Heart left ventricle (tissue), 16 donors: ENCODE data around the gene LZTS3. TPM values are rescaled to one million over a fixed set of nuclear protein-coding genes. Genes with fewer than 3 reads are reported as not detected.
"Not testable (repeated sequence)": the region's sequence is repeated elsewhere in the genome, so short reads cannot be mapped to it uniquely, and the experiment has no call there.

Experiments
- ATAC-seq, 4 donors: fragments of 200-7000 bp; cut with Tn5 transposase; one replicate each; pipeline ENCODE4 v1.9.1; 2020 to 2022; ENCODE audit warnings: moderate library complexity in 4 of 4, mild to moderate bottlenecking in 3 of 4, moderate number of reproducible peaks in 1 of 4
- DNase-seq, 5 donors: peaks; one replicate each; pipeline ENCODE4 v3.0.0-alpha.2; 2020
- H3K27ac ChIP-seq, 12 donors: fragments of 200-600 bp; sonication (generic) in 4 of 12; one replicate each; pipeline versions ENCODE4 v1.5.0 to v1.8.0; 2016 to 2022; ENCODE audit warnings: mild to moderate bottlenecking in 2 of 12
- H3K27me3 ChIP-seq, 9 donors: fragments of 200-600 bp; sonication (generic) in 2 of 9; one replicate each; pipeline versions ENCODE4 v1.5.1 to v1.8.0; 2016 to 2022; ENCODE audit warnings: mild to moderate bottlenecking in 3 of 9
- H3K36me3 ChIP-seq, 9 donors: fragments of 200-600 bp; sonication (generic) in 2 of 9; one replicate each; pipeline versions ENCODE4 v1.5.0 to v1.8.0; 2018 to 2022; ENCODE audit warnings: mild to moderate bottlenecking in 2 of 9
- H3K4me1 ChIP-seq, 12 donors: fragments of 200-600 bp; sonication (generic) in 4 of 12; one replicate each; pipeline versions ENCODE4 v1.5.0 to v1.8.0; 2016 to 2022; ENCODE audit warnings: mild to moderate bottlenecking in 3 of 12
- H3K4me3 ChIP-seq, 12 donors: fragments of 200-600 bp; sonication (generic) in 4 of 12; one replicate each; pipeline versions ENCODE4 v1.5.0 to v1.8.0; 2017 to 2022; ENCODE audit warnings: mild to moderate bottlenecking in 9 of 12, moderate library complexity in 4 of 12
- H3K9me3 ChIP-seq, 12 donors: fragments of 200-600 bp; sonication (generic) in 4 of 12; one replicate each; pipeline versions ENCODE4 v1.5.0 to v1.8.0; 2016 to 2022; ENCODE audit warnings: mild to moderate bottlenecking in 1 of 12
- CTCF ChIP-seq, 12 donors: fragments of 200-600 bp; sonication (generic) in 4 of 12; IDR thresholded peaks; one replicate each; pipeline versions ENCODE4 v1.5.0 to v1.8.0; 2018 to 2022; ENCODE audit warnings: antibody characterized with exemption in 12 of 12, mild to moderate bottlenecking in 5 of 12
- POLR2A ChIP-seq, 2 donors: fragments of 450-650 bp; IDR thresholded peaks; one replicate each; pipeline ENCODE4 v1.6.1; 2017; ENCODE audit warnings: antibody characterized with exemption in 2 of 2, mild to moderate bottlenecking in 2 of 2, moderate library complexity in 2 of 2
- WGBS, 4 donors: extraction: QIAGEN DNeasy Blood & Tissue Kit in 2 of 4; methylation state at CpG; one replicate each; pipeline versions ENCODE4 v1.1.5 to v1.1.7; 2013 to 2018; 5-methylcytosine and 5-hydroxymethylcytosine counted together
- intact Hi-C, 10 donors: fragments of 100-400 bp; cut with DNase I; formaldehyde crosslinking; loops; one replicate each; pipeline versions ENCODE4 v1.11.1 to v1.14.2; 2022
- polyA plus RNA-seq, 2 donors: library from polyadenylated mRNA; stranded (reverse); fragments of 200-250 nt; gene quantifications; one replicate each; pipeline ENCODE4 v1.2.3, GENCODE V29; 2013
- total RNA-seq, 9 donors: library from RNA; depleted of rRNA in 2 of 9; stranded (reverse); fragments of >200 nt in 2 of 9; fragmentation: NEBNext Ultra II Directional in 3 of 9; extraction: Animal tissue kit (Norgen Biotek cat#: 25700) in 3 of 9; gene quantifications; one replicate each; pipeline versions ENCODE4 v1.1.0 to v1.2.4, GENCODE V29; 2016 to 2023
- donor health status: ischemic (EF 13 %, LVEDD 7.1; RV severe dilation, severe dysfunction).
- donor health status: healthy with polysubstance abuse.
- donor health status: DM: no; HTN: yes; CAD: no.
- donor health status: DM: no; HTN: no; CAD: no.
- donor health status: ischemic (EF 25% LVEDD 6.9; RV normal size, moderate dysfunction).
- donor health status: ischemic (EF 25% LVEDD 5.7; RV mildly dilated, moderate dysfunction).
- donor health status: healthy.
- donor health status: DM: yes; HTN: yes; CAD: no.
- donor health status: ischemic (EF 35%, LVEDD 5.7; RV mildly dilated, moderate dysfunction).
- donor health status: nonischemic (EF 11% LVEDD 7.7; RV severe dilation, severe dysfunction).
- donor health status: DM: yes; HTN: yes; CAD: no.
- donor health status: PGD.
- donor health status: ischemic (EF 29% LVEDD 5.4; RV normal size, mild dysfunction).
- donor health status: nonischemic (EF 23%, LVEDD 6.1; RV moderate dilation, normal function).

Gene LZTS3
- total and polyA plus RNA-seq, 11 donors, result 6.8 to 28.4 (median 13.1) TPM

GRCh38 chr20:3129094-3129493 lies 44.3 kb downstream of the LZTS3 start:
- Histone ChIP-seq H3K4me1 (peaks cover 0 to 15% (median 3%) of the 10 kb centered on the region in 12 donors), H3K36me3 (no peaks in the 10 kb centered on the region), H3K9me3 (no peaks in the 10 kb centered on the region), H3K4me3 (no peak overlapping the region), H3K27ac (no peak overlapping the region), H3K27me3 (no peaks in the 10 kb centered on the region)
- TF ChIP-seq POLR2A (IDR thresholded peaks at IDR 0.05), result no peak
- no peak for TF ChIP-seq CTCF (IDR thresholded peaks at IDR 0.05)
- DNase-seq, result no peak
- ATAC-seq, result peak in 1 of 4 donors; percentile 42
- intact Hi-C loops, result no loop called here
- 43 to 58% (median 52%) methylated on average over 4 of the region's 4 CpGs for WGBS, 4 donors

GRCh38 chr20:3128275-3128984 lies 44.9 kb downstream of the LZTS3 start:
- no peaks in the 10 kb centered on the region for H3K27me3 ChIP-seq
- no peak for DNase-seq
- intact Hi-C loops, result no loop called here
- no peaks in the 10 kb centered on the region for H3K36me3 ChIP-seq
- no peak for ATAC-seq
- H3K27ac ChIP-seq, result no peak overlapping the region
- no peak for TF ChIP-seq POLR2A (IDR thresholded peaks at IDR 0.05)
- no peak for TF ChIP-seq CTCF (IDR thresholded peaks at IDR 0.05)
- no peak overlapping the region for H3K4me3 ChIP-seq
- H3K9me3 ChIP-seq, result no peaks in the 10 kb centered on the region
- 79 to 83% (median 82%) methylated on average over 8 of the region's 8 CpGs for WGBS, 4 donors
- H3K4me1 ChIP-seq, result peaks cover 0 to 15% (median 3%) of the 10 kb centered on the region in 12 donors

GRCh38 chr20:3126527-3126859 lies 46.9 kb downstream of the LZTS3 start:
- Histone ChIP-seq H3K4me1 (peaks cover 0 to 15% (median 3%) of the 10 kb centered on the region in 12 donors), H3K9me3 (no peaks in the 10 kb centered on the region), H3K4me3 (no peak overlapping the region), H3K27ac (no peak overlapping the region), H3K27me3 (no peaks in the 10 kb centered on the region), H3K36me3 (peaks cover 0 to 18% (median 14%) of the 10 kb centered on the region in 9 donors)
- intact Hi-C loops, result no loop called here
- ATAC-seq (no peak), DNase-seq (no peak)
- TF ChIP-seq CTCF (IDR thresholded peaks at IDR 0.05), result no peak
- no peak for TF ChIP-seq POLR2A (IDR thresholded peaks at IDR 0.05)
- WGBS, 4 donors, result 91 to 100% (median 97%) methylated on average over 1 of the region's 1 CpG

GRCh38 chr20:3125776-3126526 lies 47.4 kb downstream of the LZTS3 start:
- ATAC-seq, DNase-seq: not testable (repeated sequence)
- WGBS, 4 donors, result 76 to 87% (median 84%) methylated on average over 16 to 25 of the region's 25 CpGs

GRCh38 chr20:3124773-3125560 lies 48.4 kb downstream of the LZTS3 start:
- H3K4me1 ChIP-seq, result peaks cover 0 to 15% (median 3%) of the 10 kb centered on the region in 12 donors
- not testable (repeated sequence) for DNase-seq, H3K27me3 ChIP-seq, H3K4me3 ChIP-seq, H3K27ac ChIP-seq, ATAC-seq, H3K9me3 ChIP-seq
- peaks cover 0 to 31% (median 20%) of the 10 kb centered on the region in 9 donors for H3K36me3 ChIP-seq
- intact Hi-C loops, result loop anchor here in 1 of 10 donors (5.0 kb wide), 1 partner anchor 192 kb away; no protein-coding TSS in a partner anchor
- WGBS, 4 donors, result 92 to 100% (median 98%) methylated on average over 14 to 41 of the region's 41 CpGs

More at GRCh38 chr20:3125776-3126526, 47.4 kb downstream of the LZTS3 start:
- peaks cover 0 to 23% (median 19%) of the 10 kb centered on the region in 9 donors for H3K36me3 ChIP-seq
- H3K4me1 ChIP-seq, result peaks cover 0 to 15% (median 3%) of the 10 kb centered on the region in 12 donors
- H3K9me3 ChIP-seq, H3K27me3 ChIP-seq, H3K4me3 ChIP-seq, intact Hi-C loops, H3K27ac ChIP-seq: not testable (repeated sequence)

- ATAC-seq, result not testable (repeated sequence)
Measured at GRCh38 chr20:3124163-3124562, 49.2 kb downstream of the LZTS3 start.

More at GRCh38 chr20:3124163-3124562, 49.2 kb downstream of the LZTS3 start:
- Histone ChIP-seq H3K36me3 (peaks cover 0 to 31% (median 21%) of the 10 kb centered on the region in 9 donors), H3K4me1 (peaks cover 0 to 14% (median 3%) of the 10 kb centered on the region in 12 donors)
- not testable (repeated sequence) for H3K27me3 ChIP-seq, DNase-seq, H3K4me3 ChIP-seq, H3K9me3 ChIP-seq, H3K27ac ChIP-seq
- intact Hi-C loops, result loop anchor here in 1 of 10 donors (5.0 kb wide), 1 partner anchor 193 kb away; no protein-coding TSS in a partner anchor
- 97 to 98% (median 98%) methylated on average over 16 to 18 of the region's 18 CpGs for WGBS, 4 donors
